GM23248 (cell line): Measurements from ENCODE around the gene ALCAM. TPM values are rescaled to one million over a fixed set of nuclear protein-coding genes. Genes with fewer than 3 reads are reported as not detected.

Experiments
- DNase-seq: peaks from one replicate; pipeline ENCODE4 v3.0.0-alpha.2; 2015
- H2AFZ ChIP-seq: fragments of 200-600 bp; sonication (generic); 2 replicates; pipeline ENCODE4 v1.6.1; 2016; ENCODE audit warnings: antibody characterized with exemption
- H3F3A ChIP-seq: fragments of 200-600 bp; sonication (generic); 2 replicates; pipeline ENCODE4 v1.6.1; 2016; ENCODE audit warnings: mild to moderate bottlenecking, antibody characterized with exemption, mixed run types; ENCODE audit not compliant: insufficient read depth
- H3K27ac ChIP-seq: fragments of 200-600 bp; sonication (generic); 2 replicates; pipeline ENCODE4 v1.5.1; 2016; ENCODE audit warnings: mild to moderate bottlenecking
- H3K27me3 ChIP-seq: fragments of 200-600 bp; sonication (generic); replicated peaks from 2 replicates; pipeline ENCODE4 v1.6.1; 2016; ENCODE audit warnings: mild to moderate bottlenecking; ENCODE audit not compliant: insufficient read depth
- H3K36me3 ChIP-seq: fragments of 200-600 bp; sonication (generic); 2 replicates; pipeline ENCODE4 v1.6.1; 2016; ENCODE audit warnings: low read depth, mild to moderate bottlenecking
- H3K4me1 ChIP-seq: fragments of 200-600 bp; sonication (generic); 2 replicates; pipeline ENCODE4 v1.6.1; 2016; ENCODE audit warnings: mild to moderate bottlenecking; ENCODE audit not compliant: insufficient read depth
- H3K4me2 ChIP-seq: fragments of 200-600 bp; sonication (generic); one replicate; pipeline ENCODE4 v1.6.1; 2016; ENCODE audit warnings: mild to moderate bottlenecking; ENCODE audit not compliant: unreplicated experiment
- H3K4me3 ChIP-seq: fragments of 200-600 bp; sonication (generic); 2 replicates; pipeline ENCODE4 v1.5.1; 2016; ENCODE audit warnings: mild to moderate bottlenecking
- H3K79me2 ChIP-seq: fragments of 200-600 bp; sonication (generic); 2 replicates; pipeline ENCODE4 v1.6.1; 2016; ENCODE audit warnings: mild to moderate bottlenecking; ENCODE audit not compliant: insufficient read depth
- H3K9ac ChIP-seq: fragments of 200-600 bp; sonication (generic); 2 replicates; pipeline ENCODE4 v1.6.1; 2016; ENCODE audit warnings: mild to moderate bottlenecking
- H3K9me2 ChIP-seq: fragments of 200-600 bp; sonication (generic); 2 replicates; pipeline ENCODE4 v1.6.1; 2016; ENCODE audit warnings: mixed run types, mild to moderate bottlenecking, moderate library complexity; ENCODE audit not compliant: insufficient read depth
- H3K9me3 ChIP-seq: fragments of 200-600 bp; sonication (generic); one replicate; pipeline ENCODE4 v1.6.1; 2017; ENCODE audit warnings: low read depth
- H4K20me1 ChIP-seq: fragments of 200-600 bp; sonication (generic); 2 replicates; pipeline ENCODE4 v1.6.0; 2016; ENCODE audit not compliant: insufficient read depth
- EZH2 ChIP-seq: fragments of 200-600 bp; sonication (generic); IDR thresholded peaks from 2 replicates; pipeline ENCODE4 v1.6.1; 2018; ENCODE audit warnings: antibody characterized with exemption, mild to moderate bottlenecking; ENCODE audit not compliant: insufficient read depth, poor library complexity, severe bottlenecking
- EZH2phosphoT487 ChIP-seq: fragments of 200-600 bp; sonication (generic); IDR thresholded peaks from 2 replicates; pipeline ENCODE4 v1.6.1; 2018; ENCODE audit warnings: antibody characterized with exemption, moderate library complexity, mild to moderate bottlenecking, low read depth; ENCODE audit not compliant: insufficient read depth
- WGBS, 2 experiments: methylation state at CpG; one replicate each; pipeline ENCODE4 v1.1.6; 2015 to 2017; ENCODE audit warnings: low lambda C conversion rate in 2 of 2, low coverage in 1 of 2; ENCODE audit errors: missing lambda C conversion rate in 2 of 2; 5-methylcytosine and 5-hydroxymethylcytosine counted together
- in situ Hi-C: fragments of 300-500 bp; cut with MboI; formaldehyde crosslinking; loops from 2 replicates; pipeline ENCODE4 v1.15.0; 2020
- polyA plus RNA-seq: library from polyadenylated mRNA; unstranded; fragments of >200 nt; fragmentation: Nextera tagmentation; extraction: Ambion mirVana; gene quantifications from 2 replicates; pipeline ENCODE4 v1.2.1, GENCODE V29; 2016
- total RNA-seq: library from RNA; depleted of rRNA; stranded (reverse); fragments of >200 nt; shearing (Covaris generic); gene quantifications from 2 replicates; pipeline ENCODE4 v1.2.3, GENCODE V29; 2014

The ALCAM gene
- total and polyA plus RNA-seq, 2 experiments from 2014 or later: 88.7 to 208 TPM

DNA sequence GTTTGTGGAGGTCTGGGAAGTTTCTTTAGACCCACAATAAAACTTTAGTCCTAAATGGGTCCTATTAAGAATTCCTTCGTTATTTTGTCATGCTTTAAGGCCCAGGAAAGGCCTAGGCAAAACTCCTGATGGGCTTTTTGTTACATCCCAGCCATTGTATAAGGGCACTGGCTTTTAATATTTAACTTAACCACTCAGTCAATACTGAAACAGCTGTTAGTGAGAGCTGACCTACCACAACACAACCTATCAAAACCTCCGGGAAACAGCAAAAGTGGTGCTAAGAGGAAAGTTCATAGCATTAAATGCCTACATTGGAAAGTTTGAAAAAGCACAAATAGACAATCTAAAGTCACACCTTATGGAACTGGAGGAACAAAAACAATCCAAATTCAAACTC lies 39.6 kb downstream of the ALCAM start:
- H3K9me2 ChIP-seq: no peaks in the 10 kb centered on the region
- H3K36me3 ChIP-seq: 0 out of 2 replicates have a peak, but pooled peaks cover 6% of the 10 kb centered on the region
- no peak overlapping the region for H3K27ac ChIP-seq
- peaks cover 30% of the 10 kb centered on the region for H3K79me2 ChIP-seq
- no peak overlapping the region for H2AFZ ChIP-seq
- H4K20me1 ChIP-seq: no peaks in the 10 kb centered on the region
- H3F3A ChIP-seq: peaks cover 10% of the 10 kb centered on the region; the same call in 1 of the 2 replicates
- in situ Hi-C loops: no loop called here
- TF ChIP-seq EZH2 (no peak), EZH2phosphoT487 (no peak)
- H3K9ac ChIP-seq: no peak overlapping the region
- no peak overlapping the region for H3K4me2 ChIP-seq
- no peak overlapping the region for H3K4me3 ChIP-seq
- no peaks in the 10 kb centered on the region for H3K9me3 ChIP-seq
- H3K27me3 ChIP-seq: no peaks in the 10 kb centered on the region
- no peak for DNase-seq
- WGBS, 2 experiments: 71 to 72% methylated on average over 2 of the region's 2 CpGs
- peaks cover 10% of the 10 kb centered on the region for H3K4me1 ChIP-seq

DNA sequence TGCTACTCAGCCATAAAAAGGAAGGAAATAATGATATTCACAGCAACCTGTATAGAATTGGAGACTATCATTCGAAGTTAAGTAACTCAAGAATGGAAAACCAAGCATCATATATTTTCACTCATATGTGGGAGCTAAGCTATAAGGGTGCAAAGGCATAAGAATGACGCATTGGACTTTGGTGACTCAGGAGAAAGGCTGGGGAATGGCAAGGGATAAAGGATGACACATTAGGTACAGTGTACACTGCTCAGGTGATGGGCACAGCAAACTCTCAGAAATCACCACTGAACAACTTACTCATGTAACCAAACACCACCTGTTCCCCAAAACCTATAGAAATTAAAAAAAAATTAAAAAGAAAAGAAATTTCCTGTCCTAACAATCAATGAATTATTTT lies 42.7 kb downstream of the ALCAM start:
- 94 to 97% methylated on average over 2 of the region's 2 CpGs for WGBS, 2 experiments
- no peaks in the 10 kb centered on the region for H3K9me2 ChIP-seq

DNA sequence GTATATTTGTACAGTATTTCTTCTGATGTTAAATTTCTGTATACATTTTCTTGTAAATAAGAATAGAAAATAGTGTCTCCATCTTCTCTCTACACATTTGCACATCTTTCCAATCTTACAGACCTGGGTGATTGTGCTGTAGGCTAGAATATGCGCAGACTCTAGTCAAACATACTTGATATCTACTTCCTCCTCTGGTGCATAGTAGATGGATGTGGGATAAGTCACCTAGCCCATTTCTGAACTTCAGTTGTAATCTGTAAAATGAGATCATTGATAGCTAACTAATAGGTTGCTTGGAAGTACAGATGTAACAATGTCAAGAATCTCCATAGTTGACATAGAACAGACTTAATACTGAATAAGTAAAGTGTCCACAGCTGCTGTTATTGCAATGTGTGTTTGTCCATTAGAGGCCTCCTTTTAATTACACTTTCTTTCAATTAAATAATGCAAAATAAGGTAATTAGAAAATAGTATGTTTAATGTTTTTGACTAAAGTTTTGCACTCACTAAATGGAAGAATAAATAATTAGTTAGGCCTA lies 46.7 kb downstream of the ALCAM start:
- no peaks in the 10 kb centered on the region for H3K27me3 ChIP-seq
- H3K9me3 ChIP-seq: no peaks in the 10 kb centered on the region
- H3K4me1 ChIP-seq: peaks cover 15% of the 10 kb centered on the region
- H3K27ac ChIP-seq: no peak overlapping the region
- no peaks in the 10 kb centered on the region for H4K20me1 ChIP-seq
- H3F3A ChIP-seq: no peaks in the 10 kb centered on the region; the same call in 1 of the 2 replicates
- no peaks in the 10 kb centered on the region; the same call in 1 of the 2 replicates for H3K9me2 ChIP-seq
- no peak for TF ChIP-seq EZH2phosphoT487
- no peak for TF ChIP-seq EZH2
- no peak overlapping the region for H2AFZ ChIP-seq
- peaks cover 65% of the 10 kb centered on the region for H3K79me2 ChIP-seq
- no peak for DNase-seq
- H3K4me3 ChIP-seq: no peak overlapping the region
- no peak overlapping the region for H3K4me2 ChIP-seq
- H3K36me3 ChIP-seq: no peaks in the 10 kb centered on the region
- in situ Hi-C loops: no loop called here
- no peak overlapping the region for H3K9ac ChIP-seq
- 97 to 100% methylated on average over 1 of the region's 1 CpG for WGBS, 2 experiments

More for the DNA sequence above, 42.7 kb downstream of the ALCAM start:
- H3K27ac ChIP-seq: no peak overlapping the region
- peaks cover 39% of the 10 kb centered on the region for H3K79me2 ChIP-seq
- H3F3A ChIP-seq: no peaks in the 10 kb centered on the region; the same call in 1 of the 2 replicates
- H2AFZ ChIP-seq: no peak overlapping the region
- TF ChIP-seq EZH2phosphoT487 (no peak), EZH2 (no peak)
- 0 out of 2 replicates have a peak, but pooled peaks cover 5% of the 10 kb centered on the region for H3K36me3 ChIP-seq
- H3K9ac ChIP-seq: no peak overlapping the region
- no peaks in the 10 kb centered on the region for H3K27me3 ChIP-seq
- no peaks in the 10 kb centered on the region for H3K9me3 ChIP-seq
- no peaks in the 10 kb centered on the region for H4K20me1 ChIP-seq
- no peak overlapping the region for H3K4me3 ChIP-seq
- H3K4me2 ChIP-seq: no peak overlapping the region
- in situ Hi-C loops: no loop called here
- DNase-seq: no peak
- H3K4me1 ChIP-seq: no peaks in the 10 kb centered on the region

DNA sequence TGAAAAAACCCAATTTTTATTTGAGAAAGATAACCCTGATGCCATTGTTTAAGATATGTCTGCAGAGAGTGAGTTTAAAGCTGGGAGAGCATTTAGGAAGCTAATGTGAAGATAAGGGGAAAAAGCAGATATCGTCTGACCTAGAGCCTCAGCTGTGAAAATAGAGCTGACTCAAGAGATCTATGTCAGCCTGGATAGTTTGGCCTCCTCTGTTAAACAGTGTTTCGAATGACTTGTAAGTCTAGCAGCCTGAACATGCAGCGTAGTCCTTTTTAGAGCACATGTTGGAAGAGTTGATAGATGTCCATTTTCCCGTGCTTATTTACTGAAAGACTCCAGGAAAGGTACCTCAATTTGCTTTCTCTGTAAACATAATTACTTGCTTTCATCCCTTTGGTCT lies 48.1 kb downstream of the ALCAM start:
- no peak overlapping the region for H3K9ac ChIP-seq
- no peak overlapping the region for H3K4me2 ChIP-seq
- H3K4me3 ChIP-seq: no peak overlapping the region
- no peaks in the 10 kb centered on the region for H4K20me1 ChIP-seq
- no peak overlapping the region for H2AFZ ChIP-seq
- H3K27ac ChIP-seq: no peak overlapping the region
- no peaks in the 10 kb centered on the region; the same call in 1 of the 2 replicates for H3F3A ChIP-seq
- H3K27me3 ChIP-seq: no peaks in the 10 kb centered on the region
- no peaks in the 10 kb centered on the region for H3K9me3 ChIP-seq
- TF ChIP-seq EZH2 (no peak), EZH2phosphoT487 (no peak)
- H3K9me2 ChIP-seq: no peaks in the 10 kb centered on the region; the same call in 1 of the 2 replicates
- peaks cover 78% of the 10 kb centered on the region for H3K79me2 ChIP-seq
- in situ Hi-C loops: no loop called here
- no peaks in the 10 kb centered on the region for H3K36me3 ChIP-seq
- DNase-seq: no peak
- WGBS, 2 experiments: 73 to 74% methylated on average over 4 of the region's 4 CpGs
- peaks cover 15% of the 10 kb centered on the region for H3K4me1 ChIP-seq
